HG03469 (cell line): Measurements from ENCODE around the gene RAD18.
A peak's percentile ranks its signal among the peaks of the same experiment; 100 is the strongest.

ENCODE experiments used
- ATAC-seq: cut with Tn5 transposase; IDR thresholded peaks from one replicate; pipeline ENCODE4 v1.9.1; 2021; ENCODE audit warnings: mild to moderate bottlenecking, moderate library complexity, moderate number of reproducible peaks; ENCODE audit not compliant: unreplicated experiment

RAD18 gene

GRCh38 chr3:8963137-8963853 lies at the start of gene RAD18:
Gene RAD18, minus strand, starts transcription at chr3:8963472. Its CDS starts 87 bp downstream, at chr3:8963385.
- ATAC-seq, result peak; percentile 87

GRCh38 chr3:9012521-9012920 lies 49.2 kb upstream of the RAD18 start:
- no peak for ATAC-seq

GRCh38 chr3:9009976-9010545 lies 46.8 kb upstream of the RAD18 start:
- no peak for ATAC-seq

- ATAC-seq, result no peak
Observed at GRCh38 chr3:9008550-9009255, 45.4 kb upstream of the RAD18 start.

- no peak for ATAC-seq
Observed at GRCh38 chr3:9007928-9008327, 44.7 kb upstream of the RAD18 start.

- ATAC-seq, result no peak
Observed at GRCh38 chr3:9007213-9007612, 43.9 kb upstream of the RAD18 start.

GRCh38 chr3:9000041-9000440 lies 36.8 kb upstream of the RAD18 start:
- ATAC-seq, result no peak

- no peak for ATAC-seq
Observed at GRCh38 chr3:8997151-8997550, 33.9 kb upstream of the RAD18 start.

GRCh38 chr3:8996681-8997121 lies 33.4 kb upstream of the RAD18 start:
- no peak for ATAC-seq

- ATAC-seq, result no peak
Observed at GRCh38 chr3:8996216-8996615, 32.9 kb upstream of the RAD18 start.

GRCh38 chr3:8994226-8994625 lies 31.0 kb upstream of the RAD18 start:
- no peak for ATAC-seq

GRCh38 chr3:8993331-8993730 lies 30.1 kb upstream of the RAD18 start:
- ATAC-seq, result no peak

GRCh38 chr3:8992854-8993253 lies 29.6 kb upstream of the RAD18 start:
- ATAC-seq, result no peak

- no peak for ATAC-seq
Observed at GRCh38 chr3:8992199-8992598, 28.9 kb upstream of the RAD18 start.

- ATAC-seq, result no peak
Observed at GRCh38 chr3:8990266-8991215, 27.3 kb upstream of the RAD18 start.

- ATAC-seq, result no peak
Observed at GRCh38 chr3:8988791-8989558, 25.7 kb upstream of the RAD18 start.

- ATAC-seq, result no peak
Observed at GRCh38 chr3:8988384-8988655, 25.0 kb upstream of the RAD18 start.

- no peak for ATAC-seq
Observed at GRCh38 chr3:8987645-8988383, 24.5 kb upstream of the RAD18 start.

GRCh38 chr3:8987226-8987625 lies 24.0 kb upstream of the RAD18 start:
- ATAC-seq, result no peak

- ATAC-seq, result no peak
Observed at GRCh38 chr3:8986741-8987140, 23.5 kb upstream of the RAD18 start.
